Measurements from ENCODE around the gene SLC9B1. TPM values are rescaled to one million over a fixed set of nuclear protein-coding genes. Genes with fewer than 3 reads are reported as not detected.
A peak's percentile ranks its signal among the peaks of the same experiment; 100 is the strongest.

SLC9B1 gene, protein sequence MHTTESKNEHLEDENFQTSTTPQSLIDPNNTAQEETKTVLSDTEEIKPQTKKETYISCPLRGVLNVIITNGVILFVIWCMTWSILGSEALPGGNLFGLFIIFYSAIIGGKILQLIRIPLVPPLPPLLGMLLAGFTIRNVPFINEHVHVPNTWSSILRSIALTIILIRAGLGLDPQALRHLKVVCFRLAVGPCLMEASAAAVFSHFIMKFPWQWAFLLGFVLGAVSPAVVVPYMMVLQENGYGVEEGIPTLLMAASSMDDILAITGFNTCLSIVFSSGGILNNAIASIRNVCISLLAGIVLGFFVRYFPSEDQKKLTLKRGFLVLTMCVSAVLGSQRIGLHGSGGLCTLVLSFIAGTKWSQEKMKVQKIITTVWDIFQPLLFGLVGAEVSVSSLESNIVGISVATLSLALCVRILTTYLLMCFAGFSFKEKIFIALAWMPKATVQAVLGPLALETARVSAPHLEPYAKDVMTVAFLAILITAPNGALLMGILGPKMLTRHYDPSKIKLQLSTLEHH
- total RNA-seq, result 1 to 10 TPM in 6 of 7 donors, under 1 TPM in 1; 0.79 to 5.4 (median 2.2) TPM
- polyA plus RNA-seq, result 1 to 10 TPM in 1 of 3 donors, under 1 TPM in 2; 0.37 to 1.4 (median 0.86) TPM
- long read RNA-seq, donor 1, result 0 reads
- long read RNA-seq, donor 2, result 0 reads

- WGBS, 5 donors, result 2 to 19% (median 4%) methylated on average over 44 to 46 of the region's 46 CpGs
- TF ChIP-seq POLR2AphosphoS5 (IDR thresholded peaks at IDR 0.05), result peak; percentile 96 to 99 (median 97)
- peak in 2 of 3 donors; percentile 25 to 76 for TF ChIP-seq POLR2A (IDR thresholded peaks at IDR 0.05)
- TF ChIP-seq, protein P1, sequence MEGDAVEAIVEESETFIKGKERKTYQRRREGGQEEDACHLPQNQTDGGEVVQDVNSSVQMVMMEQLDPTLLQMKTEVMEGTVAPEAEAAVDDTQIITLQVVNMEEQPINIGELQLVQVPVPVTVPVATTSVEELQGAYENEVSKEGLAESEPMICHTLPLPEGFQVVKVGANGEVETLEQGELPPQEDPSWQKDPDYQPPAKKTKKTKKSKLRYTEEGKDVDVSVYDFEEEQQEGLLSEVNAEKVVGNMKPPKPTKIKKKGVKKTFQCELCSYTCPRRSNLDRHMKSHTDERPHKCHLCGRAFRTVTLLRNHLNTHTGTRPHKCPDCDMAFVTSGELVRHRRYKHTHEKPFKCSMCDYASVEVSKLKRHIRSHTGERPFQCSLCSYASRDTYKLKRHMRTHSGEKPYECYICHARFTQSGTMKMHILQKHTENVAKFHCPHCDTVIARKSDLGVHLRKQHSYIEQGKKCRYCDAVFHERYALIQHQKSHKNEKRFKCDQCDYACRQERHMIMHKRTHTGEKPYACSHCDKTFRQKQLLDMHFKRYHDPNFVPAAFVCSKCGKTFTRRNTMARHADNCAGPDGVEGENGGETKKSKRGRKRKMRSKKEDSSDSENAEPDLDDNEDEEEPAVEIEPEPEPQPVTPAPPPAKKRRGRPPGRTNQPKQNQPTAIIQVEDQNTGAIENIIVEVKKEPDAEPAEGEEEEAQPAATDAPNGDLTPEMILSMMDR (IDR thresholded peaks at IDR 0.05 in 8 of 11, conservative IDR thresholded peaks at IDR 0.05 in 3 of 11), result peak in 2 of 11 experiments; percentile 14 to 20
- Histone ChIP-seq H3K9me3 (no peaks in the 10 kb centered on the region), H3K36me3 (no peaks in the 10 kb centered on the region), H3K27me3 (replicated peaks in 1 of 7) (no peaks in the 10 kb centered on the region), H3K4me3 (peak within 1 kb of the TSS; percentile 32 to 71 (median 46)), H3K4me1 (peaks cover 3 to 24% (median 19%) of the 10 kb centered on the region in 6 donors), H3K27ac (peak within 1 kb of the TSS; percentile 81 to 94 (median 88))
- intact Hi-C loops (cut with DNase I; ENCODE audit: low total_unique reads), result loop anchor here (10.0 kb wide), 1 partner anchor 75 kb away; the partner anchor contains the start of gene BDH2
- peak; percentile 98 for DNase-seq
Measured at GRCh38 chr4:103019308-103020124, at the start of gene SLC9B1. SLC9B1 (minus strand) TSS chr4:103019705; CDS start chr4:102991711, 27,994 bp downstream.

GRCh38 chr4:103067841-103068547 is 48.5 kb upstream of the SLC9B1 start:
- Histone ChIP-seq H3K27ac (no peak overlapping the region), H3K36me3 (peaks cover 0 to 35% (median 4%) of the 10 kb centered on the region in 6 donors), H3K27me3 (replicated peaks in 1 of 7) (no peaks in the 10 kb centered on the region), H3K9me3 (no peaks in the 10 kb centered on the region), H3K4me1 (no peaks in the 10 kb centered on the region), H3K4me3 (no peak overlapping the region)
- no peak for DNase-seq
- intact Hi-C loops (cut with DNase I; ENCODE audit: low total_unique reads), result no loop called here
- WGBS, 5 donors, result 93 to 96% (median 95%) methylated on average over 2 of the region's 2 CpGs
- TF ChIP-seq POLR2AphosphoS5 (IDR thresholded peaks at IDR 0.05), result no peak
- no peak for TF ChIP-seq POLR2A (IDR thresholded peaks at IDR 0.05)
- TF ChIP-seq, protein P1 (IDR thresholded peaks at IDR 0.05 in 8 of 11, conservative IDR thresholded peaks at IDR 0.05 in 3 of 11), result no peak

GRCh38 chr4:103060453-103061148 is 41.1 kb upstream of the SLC9B1 start:
- Histone ChIP-seq H3K9me3 (no peaks in the 10 kb centered on the region), H3K27me3 (replicated peaks in 1 of 7) (no peaks in the 10 kb centered on the region), H3K36me3 (peaks cover 0 to 27% (median 2%) of the 10 kb centered on the region in 6 donors), H3K4me1 (no peaks in the 10 kb centered on the region), H3K27ac (no peak overlapping the region), H3K4me3 (no peak overlapping the region)
- TF ChIP-seq POLR2AphosphoS5 (IDR thresholded peaks at IDR 0.05), result no peak
- TF ChIP-seq, protein P1 (IDR thresholded peaks at IDR 0.05 in 8 of 11, conservative IDR thresholded peaks at IDR 0.05 in 3 of 11), result no peak
- no peak for TF ChIP-seq POLR2A (IDR thresholded peaks at IDR 0.05)
- 96 to 100% (median 99%) methylated on average over 2 of the region's 2 CpGs for WGBS, 5 donors
- DNase-seq, result no peak
- intact Hi-C loops (cut with DNase I; ENCODE audit: low total_unique reads), result no loop called here

Data from spleen (tissue), 13 donors.